CD14-positive monocyte (primary cell): ENCODE results near the gene MMAB. TPM values are rescaled to one million over a fixed set of nuclear protein-coding genes. Genes with fewer than 3 reads are reported as not detected.

Experiments used
- DNase-seq, 3 donors: peaks; one replicate each; pipeline ENCODE4 v3.0.0-alpha.2; 2011 to 2022
- H2AFZ ChIP-seq: 2 replicates; pipeline ENCODE4 v1.6.0; 2012; ENCODE audit warnings: mild to moderate bottlenecking, low read depth, low read length, inconsistent platforms; ENCODE audit not compliant: insufficient read depth, poor library complexity, severe bottlenecking
- H3K27ac ChIP-seq, 2 donors: 1 replicate in 1 of 2; 2 replicates in 1 of 2; pipeline ENCODE4 v1.5.1; 2012 to 2013; ENCODE audit warnings: low read length in 2 of 2, control low read depth in 1 of 2, inconsistent platforms in 1 of 2, low read depth in 1 of 2, mild to moderate bottlenecking in 1 of 2
- H3K27me3 ChIP-seq, 2 donors: one replicate each; pipeline versions ENCODE4 v1.6.0 to v1.6.1; 2011 to 2013; ENCODE audit warnings: low read length in 2 of 2; ENCODE audit not compliant: control insufficient read depth in 2 of 2, insufficient read depth in 2 of 2
- H3K36me3 ChIP-seq, 2 donors: replicated peaks in 1 of 2; 1 replicate in 1 of 2; 2 replicates in 1 of 2; pipeline versions ENCODE4 v1.5.1 to v1.6.1; 2012 to 2013; ENCODE audit warnings: low read length in 2 of 2, control low read depth in 1 of 2, inconsistent platforms in 1 of 2, mild to moderate bottlenecking in 1 of 2; ENCODE audit not compliant: insufficient read depth in 2 of 2, control insufficient read depth in 1 of 2
- H3K4me1 ChIP-seq, 2 donors: 1 replicate in 1 of 2; 2 replicates in 1 of 2; pipeline versions ENCODE4 v1.5.1 to v1.6.1; 2012 to 2013; ENCODE audit warnings: low read length in 2 of 2, control low read depth in 1 of 2, inconsistent platforms in 1 of 2, mild to moderate bottlenecking in 1 of 2, moderate library complexity in 1 of 2; ENCODE audit not compliant: insufficient read depth in 2 of 2, control insufficient read depth in 1 of 2
- H3K4me2 ChIP-seq: replicated peaks from 2 replicates; pipeline ENCODE3; 2012; ENCODE audit warnings: low read length, moderate library complexity, mild to moderate bottlenecking; ENCODE audit not compliant: poor library complexity, severe bottlenecking; ENCODE audit errors: extremely low read depth
- H3K4me3 ChIP-seq, 3 experiments: fragments of 200-600 bp in 1 of 3; sonication (generic) in 1 of 3; replicated peaks in 1 of 3; 1 replicate in 2 of 3; 2 replicates in 1 of 3; pipeline ENCODE4 v1.5.1; 2011 to 2013; ENCODE audit warnings: low read length in 3 of 3, mild to moderate bottlenecking in 3 of 3, control low read depth in 2 of 3, low read depth in 2 of 3, inconsistent platforms in 1 of 3, moderate library complexity in 1 of 3
- H3K79me2 ChIP-seq: 2 replicates; pipeline ENCODE4 v1.6.0; 2012; ENCODE audit warnings: mild to moderate bottlenecking, control low read depth, inconsistent platforms, low read length, moderate library complexity; ENCODE audit not compliant: insufficient read depth
- H3K9ac ChIP-seq: 2 replicates; pipeline ENCODE4 v1.6.0; 2017; ENCODE audit warnings: low read length, mild to moderate bottlenecking; ENCODE audit not compliant: insufficient read depth, poor library complexity, severe bottlenecking
- H3K9me3 ChIP-seq, 2 donors: replicated peaks in 1 of 2; 1 replicate in 1 of 2; 2 replicates in 1 of 2; pipeline versions ENCODE4 v1.5.1 to v1.6.1; 2012 to 2013; ENCODE audit warnings: low read length in 2 of 2, control low read depth in 1 of 2; ENCODE audit not compliant: control insufficient read depth in 1 of 2, insufficient read depth in 1 of 2
- H4K20me1 ChIP-seq: 2 replicates; pipeline ENCODE4 v1.6.0; 2012; ENCODE audit warnings: mild to moderate bottlenecking, low read length, control low read depth, moderate library complexity; ENCODE audit not compliant: insufficient read depth
- H3K27ac Mint-ChIP-seq, 7 donors: one replicate each; pipeline ENCODE4 v1.8.0; 2020; ENCODE audit warnings: mild to moderate bottlenecking in 7 of 7, mixed read lengths in 7 of 7, moderate library complexity in 6 of 7, inconsistent platforms in 2 of 7
- H3K27me3 Mint-ChIP-seq, 3 donors: one replicate each; pipeline ENCODE4 v1.8.0; 2021 to 2022; ENCODE audit warnings: low read depth in 3 of 3, mild to moderate bottlenecking in 3 of 3, mixed read lengths in 3 of 3, moderate library complexity in 3 of 3, inconsistent platforms in 1 of 3
- H3K36me3 Mint-ChIP-seq, 2 donors: one replicate each; pipeline ENCODE4 v1.8.0; 2020; ENCODE audit warnings: mixed read lengths in 2 of 2, inconsistent platforms in 1 of 2, mild to moderate bottlenecking in 1 of 2
- H3K4me1 Mint-ChIP-seq: one replicate; pipeline ENCODE4 v1.8.0; 2020; ENCODE audit warnings: mild to moderate bottlenecking, mixed read lengths
- H3K4me3 Mint-ChIP-seq, 2 donors: one replicate each; pipeline ENCODE4 v1.8.0; 2020; ENCODE audit warnings: mild to moderate bottlenecking in 2 of 2, mixed read lengths in 2 of 2, moderate library complexity in 1 of 2
- H3K9me3 Mint-ChIP-seq, 7 donors: one replicate each; pipeline ENCODE4 v1.8.0; 2020 to 2022; ENCODE audit warnings: mixed read lengths in 7 of 7, mild to moderate bottlenecking in 6 of 7, moderate library complexity in 6 of 7, inconsistent platforms in 2 of 7
- CTCF ChIP-seq: fragments of 200-600 bp; IDR thresholded peaks from one replicate; pipeline ENCODE4 v1.8.0; 2022; ENCODE audit warnings: antibody characterized with exemption, mild to moderate bottlenecking
- WGBS: methylation state at CpG from one replicate; pipeline ENCODE4 v1.1.5; 2013; ENCODE audit warnings: missing lambda C conversion rate; ENCODE audit not compliant: insufficient coverage; 5-methylcytosine and 5-hydroxymethylcytosine counted together
- intact Hi-C, 2 donors: fragments of 100-400 bp; cut with micrococcal nuclease; formaldehyde crosslinking; loops; one replicate each; pipeline versions ENCODE4 v1.15.0 to v1.15.1; 2023
- polyA plus RNA-seq, 3 donors: library from polyadenylated mRNA; depleted of rRNA in 1 of 3; unstranded in 2 of 3; stranded (reverse) in 1 of 3; fragments of 300-500 nt in 2 of 3; fragments of >200 nt in 1 of 3; fragmentation: Illumina TruSeq in 2 of 3; gene quantifications; 1 replicate in 2 of 3; 2 replicates in 1 of 3; pipeline ENCODE4 v1.2.3, GENCODE V29; 2012 to 2021

The MMAB gene
- polyA plus RNA-seq, 3 donors: 5.0 to 15.6 (median 12.4) TPM

GRCh38 chr12:109611223-109611622, 37.9 kb upstream of the MMAB start:
- Histone ChIP-seq H3K79me2 (no peaks in the 10 kb centered on the region), H3K36me3 (no peaks in the 10 kb centered on the region), H3K4me2 (no peak overlapping the region), H3K27me3 (peaks cover 0 to 14% of the 10 kb centered on the region in 2 donors), H3K4me3 (no peak overlapping the region), H3K27ac (no peak overlapping the region), H3K4me1 (no peaks in the 10 kb centered on the region), H2AFZ (no peak overlapping the region), H3K9me3 (no peaks in the 10 kb centered on the region), H3K9ac (no peak overlapping the region), H4K20me1 (no peaks in the 10 kb centered on the region)
- Mint-ChIP-seq H3K36me3 (no peaks in the 10 kb centered on the region), H3K27ac (no peak overlapping the region), H3K4me1 (no peaks in the 10 kb centered on the region), H3K4me3 (peak overlapping the region in 1 of 2 donors; percentile 19), H3K9me3 (peaks cover 0 to 4% (median 0%) of the 10 kb centered on the region in 7 donors), H3K27me3 (peaks cover 26 to 31% (median 31%) of the 10 kb centered on the region in 3 donors)
- DNase-seq: no peak
- 70% methylated on average over 5 of the region's 10 CpGs for WGBS
- no peak for TF ChIP-seq CTCF
- intact Hi-C loops: no loop called here

- no peak for TF ChIP-seq CTCF
- Histone ChIP-seq H3K79me2 (no peaks in the 10 kb centered on the region), H3K27ac (no peak overlapping the region), H2AFZ (no peak overlapping the region), H3K9me3 (no peaks in the 10 kb centered on the region), H3K27me3 (peaks cover 0 to 16% of the 10 kb centered on the region in 2 donors), H3K36me3 (no peaks in the 10 kb centered on the region), H3K9ac (no peak overlapping the region), H3K4me1 (no peaks in the 10 kb centered on the region), H3K4me2 (no peak overlapping the region), H4K20me1 (no peaks in the 10 kb centered on the region), H3K4me3 (no peak overlapping the region)
- no peak for DNase-seq
- Mint-ChIP-seq H3K4me3 (no peak overlapping the region), H3K27ac (no peak overlapping the region), H3K36me3 (no peaks in the 10 kb centered on the region), H3K9me3 (peaks cover 0 to 4% (median 0%) of the 10 kb centered on the region in 7 donors), H3K4me1 (no peaks in the 10 kb centered on the region), H3K27me3 (peaks cover 21 to 32% (median 29%) of the 10 kb centered on the region in 3 donors)
- WGBS: 82% methylated on average over 2 of the region's 4 CpGs
- intact Hi-C loops: no loop called here
These were observed 37.2 kb upstream of the MMAB start for GRCh38 chr12:109610523-109610922.
